RCC 7860 (cell line): ENCODE data around the gene ZXDC.

ENCODE experiments used
- DNase-seq: peaks from one replicate; pipeline ENCODE4 v3.0.0-alpha.2; 2015; ENCODE audit warnings: low spot score
- FAIRE-seq: peaks from 2 replicates; lab custom pipeline; 2012; peaks lifted over from hg19 to GRCh38; lab: Jason Lieb, UNC

ZXDC gene

GRCh38 chr3:126399756-126400155 lies 75.9 kb downstream of the ZXDC start:
- DNase-seq = no peak
- no peak for FAIRE-seq

- DNase-seq = no peak
- FAIRE-seq = no peak
Measured at GRCh38 chr3:126399351-126399735, 76.3 kb downstream of the ZXDC start.

GRCh38 chr3:126398423-126399350 lies 77.0 kb downstream of the ZXDC start:
- no peak for DNase-seq

GRCh38 chr3:126397610-126398422 lies 77.9 kb downstream of the ZXDC start:
- no peak for FAIRE-seq
- no peak for DNase-seq

More at GRCh38 chr3:126398423-126399350, 77.0 kb downstream of the ZXDC start:
- FAIRE-seq = no peak

GRCh38 chr3:126396536-126396935 lies 79.2 kb downstream of the ZXDC start:
- FAIRE-seq = no peak
- no peak for DNase-seq

GRCh38 chr3:126395846-126396513 lies 79.7 kb downstream of the ZXDC start:
- FAIRE-seq = no peak
- DNase-seq = no peak

GRCh38 chr3:126394977-126395321 lies 80.7 kb downstream of the ZXDC start:
- FAIRE-seq = no peak
- DNase-seq = no peak

- DNase-seq (no peak), FAIRE-seq (no peak)
Measured at GRCh38 chr3:126394179-126394976, 81.3 kb downstream of the ZXDC start, which contains the start of gene CFAP100. Gene CFAP100, plus strand, starts transcription at chr3:126394909. Its CDS starts 1,092 bp downstream, at chr3:126396001.

GRCh38 chr3:126393563-126393962 lies 82.1 kb downstream of the ZXDC start:
- no peak for DNase-seq
- no peak for FAIRE-seq

GRCh38 chr3:126392246-126392645 lies 83.4 kb downstream of the ZXDC start:
- DNase-seq = no peak
- FAIRE-seq = no peak

- DNase-seq (no peak), FAIRE-seq (no peak)
Measured at GRCh38 chr3:126391631-126392030, 84.1 kb downstream of the ZXDC start.

- no peak for FAIRE-seq
- DNase-seq = no peak
Measured at GRCh38 chr3:126390751-126391150, 84.9 kb downstream of the ZXDC start.

GRCh38 chr3:126390201-126390600 lies 85.5 kb downstream of the ZXDC start:
- no peak for DNase-seq
- no peak for FAIRE-seq

GRCh38 chr3:126389794-126390146 lies 85.9 kb downstream of the ZXDC start:
- DNase-seq = no peak
- no peak for FAIRE-seq

- FAIRE-seq (no peak), DNase-seq (peak; percentile 11)
Measured at GRCh38 chr3:126389112-126389793, 86.4 kb downstream of the ZXDC start.
